HepG2 (cell line): ENCODE data around the gene NDUFS2. TPM values are rescaled to one million over a fixed set of nuclear protein-coding genes. Genes with fewer than 3 reads are reported as not detected.

Source experiments
- MIER2 ChIP-seq: IDR thresholded peaks from 2 replicates; pipeline ENCODE4 v1.6.1; 2016; ENCODE audit warnings: missing biosample characterization, missing genetic modification reagents
- MYC ChIP-seq: sonication (generic); formaldehyde crosslinking; IDR thresholded peaks from 2 replicates; pipeline ENCODE4 v1.9.0; 2021; ENCODE audit warnings: missing genetic modification reagents, borderline replicate concordance
- RBM39 ChIP-seq: fragments of 200-400 bp; formaldehyde crosslinking; IDR thresholded peaks from one replicate; pipeline ENCODE4 v1.6.1; 2018; ENCODE audit warnings: antibody characterized with exemption, mild to moderate bottlenecking, low read depth, low read length; ENCODE audit not compliant: poor library complexity, severe bottlenecking
- ZBTB20 ChIP-seq: sonication (generic); formaldehyde crosslinking; IDR thresholded peaks from 2 replicates; pipeline ENCODE4 v1.8.1; 2023; ENCODE audit warnings: missing genetic modification reagents, low read depth, mild to moderate bottlenecking, borderline replicate concordance
- ZBTB7A ChIP-seq: sonication (generic); formaldehyde crosslinking; IDR thresholded peaks from 2 replicates; pipeline ENCODE4 v1.8.0; 2022; ENCODE audit warnings: mild to moderate bottlenecking, missing genetic modification reagents
- ZNF253 ChIP-seq: sonication (generic); formaldehyde crosslinking; IDR thresholded peaks from 2 replicates; pipeline ENCODE4 v1.8.0; 2022; ENCODE audit warnings: mild to moderate bottlenecking, missing genetic modification reagents, borderline replicate concordance
- ZNF329 ChIP-seq: sonication (generic); formaldehyde crosslinking; IDR thresholded peaks from 2 replicates; pipeline ENCODE4 v1.9.0; 2021; ENCODE audit warnings: low read depth, mild to moderate bottlenecking, missing genetic modification reagents
- ZNF563 ChIP-seq: sonication (generic); formaldehyde crosslinking; IDR thresholded peaks from 2 replicates; pipeline ENCODE4 v1.8.0; 2022; ENCODE audit warnings: mild to moderate bottlenecking, moderate library complexity, missing genetic modification reagents
- polyA plus RNA-seq, 8 experiments: library from polyadenylated mRNA; depleted of rRNA in 3 of 8; stranded (reverse) in 7 of 8; unstranded in 1 of 8; fragments of >200 nt; fragmentation: Illumina TruSeq in 4 of 8; extraction: Trizol in 4 of 8; gene quantifications; 2 replicates each; pipeline versions ENCODE4 v1.2.1 to v1.2.3, GENCODE V29; 2011 to 2016; ENCODE audit warnings: low read depth in 4 of 8, missing spikeins in 1 of 8, mixed read lengths in 1 of 8; ENCODE audit not compliant: insufficient read depth in 1 of 8
- total RNA-seq, 5 experiments: library from RNA; depleted of rRNA; stranded (reverse); fragments of >200 nt; fragmentation: Illumina TruSeq; extraction: Trizol; gene quantifications; 2 replicates each; pipeline ENCODE4 v1.2.3, GENCODE V29; 2016; ENCODE audit warnings: low read depth in 1 of 5
- TF ChIP-seq, protein P1 (sequence below): sonication (generic); formaldehyde crosslinking; conservative IDR thresholded peaks from 2 replicates; pipeline ENCODE4 v1.4.0; 2020; ENCODE audit warnings: mild to moderate bottlenecking, missing genetic modification reagents, moderate library complexity
- TF ChIP-seq, protein P2 (sequence below): sonication (generic); formaldehyde crosslinking; IDR thresholded peaks from 2 replicates; pipeline ENCODE4 v1.9.0; 2022; ENCODE audit warnings: low read depth, missing genetic modification reagents
- TF ChIP-seq, protein P3 (sequence below): sonication (generic); formaldehyde crosslinking; IDR thresholded peaks from 2 replicates; pipeline ENCODE4 v1.9.0; 2022; ENCODE audit warnings: missing genetic modification reagents, mild to moderate bottlenecking, borderline replicate concordance
- TF ChIP-seq, protein P4 (sequence below): sonication (generic); formaldehyde crosslinking; IDR thresholded peaks from 2 replicates; pipeline ENCODE4 v1.5.0; 2020; ENCODE audit warnings: mild to moderate bottlenecking, missing genetic modification reagents
- TF ChIP-seq, protein P5 (sequence below): sonication (generic); formaldehyde crosslinking; IDR thresholded peaks from 2 replicates; pipeline ENCODE4 v1.4.0; 2020; ENCODE audit warnings: missing genetic modification reagents
- TF ChIP-seq, protein P6 (sequence below): sonication (generic); formaldehyde crosslinking; IDR thresholded peaks from 2 replicates; pipeline ENCODE4 v1.5.0; 2020; ENCODE audit warnings: mild to moderate bottlenecking, missing genetic modification reagents

NDUFS2 gene
- total and polyA plus RNA-seq, 2 of the 13 experiments (the other 11 are each of a cell fraction or from before 2014, with no cell fraction given) = 89.9 to 118 TPM

DNA sequence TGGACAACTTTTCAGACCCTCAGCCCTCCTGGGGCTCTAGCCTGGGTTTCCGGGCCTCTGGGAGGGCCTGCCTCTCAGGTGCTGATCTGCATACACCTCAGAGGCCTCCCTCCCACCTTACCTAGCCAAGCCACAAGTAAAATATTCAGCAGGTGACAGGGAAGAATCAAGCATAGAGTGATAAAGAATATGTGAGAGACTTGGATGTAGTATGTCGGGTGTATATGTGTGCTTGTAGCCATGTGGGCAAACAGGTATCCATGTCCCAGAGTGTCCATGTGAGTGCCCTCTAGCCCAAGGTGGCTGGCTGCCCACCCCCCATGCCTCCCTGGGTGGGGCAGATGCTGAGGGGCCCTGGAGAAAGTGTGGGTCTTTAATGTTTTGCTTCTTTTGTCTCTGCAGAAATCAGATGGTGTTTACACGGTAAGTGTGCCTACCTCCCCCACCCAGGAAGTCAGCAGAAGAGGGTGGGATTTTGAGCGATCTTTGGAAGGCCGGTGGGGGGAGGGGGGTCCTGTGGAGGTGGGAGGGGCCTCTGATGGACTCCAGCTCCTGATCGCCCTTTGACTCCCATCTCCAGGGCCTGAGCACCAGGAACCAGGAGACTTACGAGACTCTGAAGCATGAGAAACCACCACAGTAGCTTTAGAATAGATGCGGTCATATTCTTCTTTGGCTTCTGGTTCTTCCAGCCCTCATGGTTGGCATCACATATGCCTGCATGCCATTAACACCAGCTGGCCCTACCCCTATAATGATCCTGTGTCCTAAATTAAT, 16.3 kb downstream of the NDUFS2 start (continued):
- TF ChIP-seq, protein P1, sequence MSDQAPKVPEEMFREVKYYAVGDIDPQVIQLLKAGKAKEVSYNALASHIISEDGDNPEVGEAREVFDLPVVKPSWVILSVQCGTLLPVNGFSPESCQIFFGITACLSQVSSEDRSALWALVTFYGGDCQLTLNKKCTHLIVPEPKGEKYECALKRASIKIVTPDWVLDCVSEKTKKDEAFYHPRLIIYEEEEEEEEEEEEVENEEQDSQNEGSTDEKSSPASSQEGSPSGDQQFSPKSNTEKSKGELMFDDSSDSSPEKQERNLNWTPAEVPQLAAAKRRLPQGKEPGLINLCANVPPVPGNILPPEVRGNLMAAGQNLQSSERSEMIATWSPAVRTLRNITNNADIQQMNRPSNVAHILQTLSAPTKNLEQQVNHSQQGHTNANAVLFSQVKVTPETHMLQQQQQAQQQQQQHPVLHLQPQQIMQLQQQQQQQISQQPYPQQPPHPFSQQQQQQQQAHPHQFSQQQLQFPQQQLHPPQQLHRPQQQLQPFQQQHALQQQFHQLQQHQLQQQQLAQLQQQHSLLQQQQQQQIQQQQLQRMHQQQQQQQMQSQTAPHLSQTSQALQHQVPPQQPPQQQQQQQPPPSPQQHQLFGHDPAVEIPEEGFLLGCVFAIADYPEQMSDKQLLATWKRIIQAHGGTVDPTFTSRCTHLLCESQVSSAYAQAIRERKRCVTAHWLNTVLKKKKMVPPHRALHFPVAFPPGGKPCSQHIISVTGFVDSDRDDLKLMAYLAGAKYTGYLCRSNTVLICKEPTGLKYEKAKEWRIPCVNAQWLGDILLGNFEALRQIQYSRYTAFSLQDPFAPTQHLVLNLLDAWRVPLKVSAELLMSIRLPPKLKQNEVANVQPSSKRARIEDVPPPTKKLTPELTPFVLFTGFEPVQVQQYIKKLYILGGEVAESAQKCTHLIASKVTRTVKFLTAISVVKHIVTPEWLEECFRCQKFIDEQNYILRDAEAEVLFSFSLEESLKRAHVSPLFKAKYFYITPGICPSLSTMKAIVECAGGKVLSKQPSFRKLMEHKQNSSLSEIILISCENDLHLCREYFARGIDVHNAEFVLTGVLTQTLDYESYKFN (CRISPR knock-in tag) = peak; percentile 98
- TF ChIP-seq ZNF563 (CRISPR knock-in tag) (no peak), ZBTB7A (peak; percentile 90), ZBTB20 (CRISPR knock-in tag) (no peak; the same call in 1 of the 2 replicates), MIER2 (CRISPR knock-in tag) (no peak), ZNF329 (CRISPR knock-in tag) (no peak), MYC (peak; percentile 80), ZNF253 (CRISPR knock-in tag) (no peak), RBM39 (no peak)
- TF ChIP-seq, protein P2, sequence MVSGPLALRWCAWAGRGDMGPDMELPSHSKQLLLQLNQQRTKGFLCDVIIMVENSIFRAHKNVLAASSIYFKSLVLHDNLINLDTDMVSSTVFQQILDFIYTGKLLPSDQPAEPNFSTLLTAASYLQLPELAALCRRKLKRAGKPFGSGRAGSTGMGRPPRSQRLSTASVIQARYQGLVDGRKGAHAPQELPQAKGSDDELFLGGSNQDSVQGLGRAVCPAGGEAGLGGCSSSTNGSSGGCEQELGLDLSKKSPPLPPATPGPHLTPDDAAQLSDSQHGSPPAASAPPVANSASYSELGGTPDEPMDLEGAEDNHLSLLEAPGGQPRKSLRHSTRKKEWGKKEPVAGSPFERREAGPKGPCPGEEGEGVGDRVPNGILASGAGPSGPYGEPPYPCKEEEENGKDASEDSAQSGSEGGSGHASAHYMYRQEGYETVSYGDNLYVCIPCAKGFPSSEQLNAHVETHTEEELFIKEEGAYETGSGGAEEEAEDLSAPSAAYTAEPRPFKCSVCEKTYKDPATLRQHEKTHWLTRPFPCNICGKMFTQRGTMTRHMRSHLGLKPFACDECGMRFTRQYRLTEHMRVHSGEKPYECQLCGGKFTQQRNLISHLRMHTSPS (CRISPR knock-in tag) = 0 out of 2 replicates have a peak, but pooled peaks have one; percentile 20
- TF ChIP-seq, protein P3, sequence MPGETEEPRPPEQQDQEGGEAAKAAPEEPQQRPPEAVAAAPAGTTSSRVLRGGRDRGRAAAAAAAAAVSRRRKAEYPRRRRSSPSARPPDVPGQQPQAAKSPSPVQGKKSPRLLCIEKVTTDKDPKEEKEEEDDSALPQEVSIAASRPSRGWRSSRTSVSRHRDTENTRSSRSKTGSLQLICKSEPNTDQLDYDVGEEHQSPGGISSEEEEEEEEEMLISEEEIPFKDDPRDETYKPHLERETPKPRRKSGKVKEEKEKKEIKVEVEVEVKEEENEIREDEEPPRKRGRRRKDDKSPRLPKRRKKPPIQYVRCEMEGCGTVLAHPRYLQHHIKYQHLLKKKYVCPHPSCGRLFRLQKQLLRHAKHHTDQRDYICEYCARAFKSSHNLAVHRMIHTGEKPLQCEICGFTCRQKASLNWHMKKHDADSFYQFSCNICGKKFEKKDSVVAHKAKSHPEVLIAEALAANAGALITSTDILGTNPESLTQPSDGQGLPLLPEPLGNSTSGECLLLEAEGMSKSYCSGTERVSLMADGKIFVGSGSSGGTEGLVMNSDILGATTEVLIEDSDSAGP (CRISPR knock-in tag) = peak; percentile 46
- TF ChIP-seq, protein P4, sequence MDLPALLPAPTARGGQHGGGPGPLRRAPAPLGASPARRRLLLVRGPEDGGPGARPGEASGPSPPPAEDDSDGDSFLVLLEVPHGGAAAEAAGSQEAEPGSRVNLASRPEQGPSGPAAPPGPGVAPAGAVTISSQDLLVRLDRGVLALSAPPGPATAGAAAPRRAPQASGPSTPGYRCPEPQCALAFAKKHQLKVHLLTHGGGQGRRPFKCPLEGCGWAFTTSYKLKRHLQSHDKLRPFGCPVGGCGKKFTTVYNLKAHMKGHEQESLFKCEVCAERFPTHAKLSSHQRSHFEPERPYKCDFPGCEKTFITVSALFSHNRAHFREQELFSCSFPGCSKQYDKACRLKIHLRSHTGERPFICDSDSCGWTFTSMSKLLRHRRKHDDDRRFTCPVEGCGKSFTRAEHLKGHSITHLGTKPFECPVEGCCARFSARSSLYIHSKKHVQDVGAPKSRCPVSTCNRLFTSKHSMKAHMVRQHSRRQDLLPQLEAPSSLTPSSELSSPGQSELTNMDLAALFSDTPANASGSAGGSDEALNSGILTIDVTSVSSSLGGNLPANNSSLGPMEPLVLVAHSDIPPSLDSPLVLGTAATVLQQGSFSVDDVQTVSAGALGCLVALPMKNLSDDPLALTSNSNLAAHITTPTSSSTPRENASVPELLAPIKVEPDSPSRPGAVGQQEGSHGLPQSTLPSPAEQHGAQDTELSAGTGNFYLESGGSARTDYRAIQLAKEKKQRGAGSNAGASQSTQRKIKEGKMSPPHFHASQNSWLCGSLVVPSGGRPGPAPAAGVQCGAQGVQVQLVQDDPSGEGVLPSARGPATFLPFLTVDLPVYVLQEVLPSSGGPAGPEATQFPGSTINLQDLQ = 0 out of 2 replicates have a peak, but pooled peaks have one; percentile 61
- TF ChIP-seq, protein P5, sequence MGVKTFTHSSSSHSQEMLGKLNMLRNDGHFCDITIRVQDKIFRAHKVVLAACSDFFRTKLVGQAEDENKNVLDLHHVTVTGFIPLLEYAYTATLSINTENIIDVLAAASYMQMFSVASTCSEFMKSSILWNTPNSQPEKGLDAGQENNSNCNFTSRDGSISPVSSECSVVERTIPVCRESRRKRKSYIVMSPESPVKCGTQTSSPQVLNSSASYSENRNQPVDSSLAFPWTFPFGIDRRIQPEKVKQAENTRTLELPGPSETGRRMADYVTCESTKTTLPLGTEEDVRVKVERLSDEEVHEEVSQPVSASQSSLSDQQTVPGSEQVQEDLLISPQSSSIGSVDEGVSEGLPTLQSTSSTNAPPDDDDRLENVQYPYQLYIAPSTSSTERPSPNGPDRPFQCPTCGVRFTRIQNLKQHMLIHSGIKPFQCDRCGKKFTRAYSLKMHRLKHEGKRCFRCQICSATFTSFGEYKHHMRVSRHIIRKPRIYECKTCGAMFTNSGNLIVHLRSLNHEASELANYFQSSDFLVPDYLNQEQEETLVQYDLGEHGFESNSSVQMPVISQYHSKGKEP (CRISPR knock-in tag) = no peak
- TF ChIP-seq, protein P6, sequence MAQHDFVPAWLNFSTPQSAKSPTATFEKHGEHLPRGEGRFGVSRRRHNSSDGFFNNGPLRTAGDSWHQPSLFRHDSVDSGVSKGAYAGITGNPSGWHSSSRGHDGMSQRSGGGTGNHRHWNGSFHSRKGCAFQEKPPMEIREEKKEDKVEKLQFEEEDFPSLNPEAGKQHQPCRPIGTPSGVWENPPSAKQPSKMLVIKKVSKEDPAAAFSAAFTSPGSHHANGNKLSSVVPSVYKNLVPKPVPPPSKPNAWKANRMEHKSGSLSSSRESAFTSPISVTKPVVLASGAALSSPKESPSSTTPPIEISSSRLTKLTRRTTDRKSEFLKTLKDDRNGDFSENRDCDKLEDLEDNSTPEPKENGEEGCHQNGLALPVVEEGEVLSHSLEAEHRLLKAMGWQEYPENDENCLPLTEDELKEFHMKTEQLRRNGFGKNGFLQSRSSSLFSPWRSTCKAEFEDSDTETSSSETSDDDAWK (CRISPR knock-in tag) = no peak
